ENCODE measurements around the gene AFF4. TPM values are rescaled to one million over a fixed set of nuclear protein-coding genes. Genes with fewer than 3 reads are reported as not detected.
"Not testable (repeated sequence)": the region's sequence is repeated elsewhere in the genome, so short reads cannot be mapped to it uniquely, and the experiment has no call there.

The AFF4 gene
- total RNA-seq, 1 experiment from 2014 or later: 26.7 TPM

DNA sequence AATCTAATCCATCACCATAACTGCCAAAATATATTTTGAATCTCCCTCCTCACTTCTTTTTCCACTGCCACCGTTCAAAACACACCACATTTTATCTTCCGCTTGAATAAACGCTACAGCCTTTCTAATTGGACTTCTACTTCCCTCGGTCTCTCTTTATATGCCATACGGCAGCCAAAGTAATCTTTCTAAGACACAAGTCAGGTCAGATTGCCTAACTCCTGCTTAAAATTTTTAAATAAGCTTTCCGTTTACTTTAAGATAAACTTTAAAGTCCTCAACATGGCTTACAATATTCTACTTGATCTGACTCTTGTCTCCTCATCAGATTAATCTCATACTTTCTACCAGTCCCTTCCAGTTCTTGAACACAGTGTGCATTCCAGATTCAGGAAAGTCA, 9.7 kb downstream of the AFF4 start:
- no peak for DNase-seq (ENCODE audit: low read depth)

DNA sequence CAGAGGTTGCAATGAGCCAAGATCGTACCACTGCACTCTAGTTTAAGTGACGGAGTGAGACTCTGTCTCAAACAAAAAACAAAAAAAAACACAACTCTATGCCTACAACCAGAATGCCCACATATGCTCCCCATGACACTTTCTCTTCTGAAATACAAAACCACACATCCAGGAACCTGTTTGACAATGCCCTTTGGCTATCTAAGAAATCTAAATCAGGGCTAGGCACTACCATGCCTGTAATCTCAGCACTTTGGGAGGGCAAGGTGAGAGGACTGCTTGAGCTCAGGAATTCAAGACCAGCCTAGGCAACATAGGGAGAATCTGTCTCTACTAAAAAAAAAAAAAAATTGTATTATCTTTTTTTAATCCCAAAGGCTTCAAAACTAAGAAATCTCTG, 10.6 kb downstream of the AFF4 start:
- no peak for DNase-seq (ENCODE audit: low read depth)

DNA sequence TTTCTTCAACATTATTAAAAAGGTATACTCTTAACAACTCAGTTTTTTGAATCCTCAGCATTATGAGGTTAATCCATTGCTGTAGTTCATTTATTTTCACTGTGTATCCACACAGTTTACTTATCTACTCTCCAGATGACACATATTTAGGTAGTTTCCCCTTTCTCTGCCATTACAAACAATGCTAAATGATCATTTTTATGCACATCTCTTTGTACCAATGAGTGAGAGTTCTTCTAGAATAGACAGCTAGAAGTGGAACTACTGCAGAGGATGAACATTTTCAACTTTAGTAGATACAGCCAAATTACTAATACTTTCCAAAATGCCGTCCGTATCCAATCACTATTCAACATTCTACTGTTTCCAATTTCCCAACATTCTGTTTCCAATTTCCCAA, 11.5 kb downstream of the AFF4 start:
- DNase-seq (ENCODE audit: low read depth): no peak

DNA sequence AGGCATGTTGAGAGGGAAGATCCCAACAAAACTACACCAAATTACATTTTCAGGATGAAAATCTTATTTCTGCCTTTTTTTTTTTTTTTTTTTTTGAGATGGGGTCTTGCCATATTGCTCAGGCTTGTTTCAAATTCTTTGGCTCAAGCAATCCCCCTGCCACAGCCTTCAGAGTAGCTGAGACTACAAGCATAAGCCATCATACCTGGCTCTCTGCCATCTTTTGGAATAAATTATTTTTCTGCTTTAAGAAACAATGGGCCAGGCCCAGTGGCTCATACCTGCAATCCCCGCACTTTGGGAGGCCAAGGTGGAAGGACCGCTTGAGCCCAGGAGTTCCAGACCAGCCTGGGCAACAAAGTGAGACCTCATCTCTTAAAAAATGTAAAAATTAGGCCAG, 14.3 kb downstream of the AFF4 start:
- DNase-seq (ENCODE audit: low read depth): no peak

DNA sequence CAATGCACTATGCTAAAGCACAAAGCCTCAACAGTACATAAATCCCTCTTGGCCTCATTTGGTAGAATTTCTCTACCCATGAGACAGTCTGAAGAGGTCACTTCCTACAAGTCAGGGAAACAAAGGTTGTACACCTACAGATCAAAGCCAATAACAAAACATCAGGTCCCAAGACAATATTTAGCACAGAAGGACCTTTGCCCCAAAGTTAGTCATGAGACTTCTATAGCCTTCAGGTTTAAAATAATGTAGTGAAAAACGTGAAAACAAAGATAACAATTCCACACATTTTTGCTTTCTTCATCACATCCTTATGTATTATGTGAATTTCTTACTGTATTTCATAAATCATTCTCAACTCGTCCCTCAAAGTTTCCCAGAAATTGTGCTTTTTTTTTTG, 15.8 kb downstream of the AFF4 start:
- DNase-seq (ENCODE audit: low read depth): peak; percentile 15

DNA sequence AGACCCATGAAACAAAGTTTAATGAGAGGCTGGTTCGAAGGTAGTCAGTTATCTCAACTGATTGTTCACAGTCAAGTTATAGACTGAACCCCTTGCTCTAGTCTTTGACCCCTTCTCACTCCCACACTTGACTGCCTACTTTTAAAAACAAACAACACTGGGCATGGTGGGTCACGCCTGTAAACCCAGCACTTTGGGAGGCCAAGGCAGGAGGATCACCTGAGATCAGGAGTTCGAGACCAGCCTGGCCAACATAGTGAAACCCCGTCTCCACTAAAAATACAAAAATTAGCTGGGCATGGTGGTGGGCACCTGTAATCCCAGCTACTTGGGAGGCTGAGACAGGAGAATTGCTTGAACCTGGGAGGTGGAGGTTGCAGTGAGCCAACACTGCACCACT, 18.1 kb downstream of the AFF4 start:
- DNase-seq (ENCODE audit: low read depth): not testable (repeated sequence)

DNA sequence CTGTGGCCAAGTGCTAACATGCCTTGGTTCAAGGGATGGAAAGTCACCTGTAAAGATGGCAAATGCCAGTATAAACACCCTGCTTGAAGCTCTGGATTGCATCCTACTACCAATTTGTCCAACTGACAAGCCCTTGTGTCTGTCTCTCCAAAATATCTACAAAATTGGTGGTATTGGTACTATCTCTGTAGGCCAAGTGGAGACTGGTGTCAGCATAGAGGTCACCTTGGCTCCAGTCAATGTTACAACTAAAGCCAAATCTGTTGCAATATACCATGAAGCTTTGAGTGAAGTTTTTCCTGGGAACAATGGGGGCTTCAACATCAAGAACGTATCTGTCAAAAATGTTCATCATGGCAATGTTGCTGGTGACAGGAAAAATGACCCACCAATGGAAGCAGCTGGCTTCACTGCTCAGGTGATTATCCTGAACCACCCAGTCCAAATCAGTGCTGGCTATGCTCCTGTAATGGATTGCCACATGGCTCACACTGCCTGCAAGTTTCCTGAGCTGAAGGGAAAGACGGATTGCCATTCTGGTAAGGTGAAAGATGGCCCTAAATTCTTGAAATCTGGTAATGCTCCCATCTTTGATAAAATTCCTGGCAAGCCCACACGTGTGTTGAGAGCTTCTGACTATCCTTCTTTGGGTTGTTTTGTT, 19.9 kb downstream of the AFF4 start:
- DNase-seq (ENCODE audit: low read depth): no peak

DNA sequence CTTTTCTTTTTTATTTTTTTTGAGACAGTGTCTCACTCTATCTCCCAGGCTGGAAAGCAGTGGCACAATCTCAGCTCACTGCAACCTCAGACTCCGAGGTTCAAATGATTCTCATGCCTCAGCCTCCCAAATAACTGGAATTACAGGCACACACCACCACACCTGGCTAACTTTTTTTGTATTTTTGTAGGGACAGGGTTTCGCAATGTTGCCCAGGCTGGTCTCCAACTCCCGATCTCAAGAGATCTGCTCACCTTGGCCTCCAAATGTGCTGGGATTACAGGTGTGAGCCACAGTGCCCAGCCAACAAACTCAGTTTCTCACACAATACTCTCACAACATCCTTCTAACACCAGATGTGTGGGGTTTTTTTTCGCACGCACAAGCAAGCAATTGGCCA, 22.1 kb downstream of the AFF4 start:
- no peak for DNase-seq (ENCODE audit: low read depth)

DNA sequence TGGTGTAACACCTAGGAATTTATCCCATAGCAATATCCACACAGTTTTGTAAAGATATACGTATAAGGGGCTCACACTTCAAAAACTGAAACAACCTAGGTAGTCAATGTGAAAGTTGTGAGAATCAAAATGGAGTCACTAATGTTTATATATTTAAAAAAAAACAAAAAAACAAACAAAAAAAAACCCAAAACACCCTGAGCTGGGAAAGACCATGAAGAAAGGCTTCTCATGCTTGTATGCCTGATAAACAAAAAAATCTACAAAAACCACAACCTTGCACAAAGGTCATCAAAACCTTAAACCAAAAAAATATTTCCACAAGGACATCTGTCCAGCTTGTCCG, 35.4 kb downstream of the AFF4 start:
- DNase-seq (ENCODE audit: low read depth): no peak

DNA sequence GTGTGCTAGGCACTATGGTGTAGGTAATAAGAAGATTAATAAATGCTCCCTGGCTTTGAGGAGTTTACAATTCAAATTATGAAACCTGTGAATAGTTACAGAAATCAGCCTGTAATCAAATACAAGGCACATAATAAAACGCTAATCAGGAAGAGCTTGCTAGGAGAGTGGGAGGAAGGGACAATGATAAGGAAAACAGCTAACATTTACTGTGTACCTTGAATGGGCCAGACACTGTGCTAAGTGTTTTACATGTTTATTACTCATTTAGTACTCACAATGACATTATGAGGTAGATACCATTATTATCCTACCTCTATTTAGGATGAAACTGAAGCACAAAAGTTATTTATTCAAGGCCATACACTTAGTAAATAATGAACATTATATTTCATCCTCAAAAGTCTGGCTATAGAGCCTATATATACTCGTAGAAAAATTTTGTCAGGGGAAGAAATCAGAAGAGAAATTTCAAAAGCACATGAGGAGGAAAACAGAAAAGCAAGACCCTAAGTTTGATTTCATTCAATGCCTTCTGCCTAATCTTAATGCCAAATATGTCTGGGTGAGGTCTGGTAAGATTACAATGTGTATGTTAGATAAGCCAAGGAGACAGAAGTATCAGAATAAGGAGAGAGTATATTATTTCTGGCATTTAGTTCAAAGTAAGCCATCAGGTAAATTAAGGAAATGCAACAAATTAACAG, 35.9 kb downstream of the AFF4 start:
- no peak for DNase-seq (ENCODE audit: low read depth)

DNA sequence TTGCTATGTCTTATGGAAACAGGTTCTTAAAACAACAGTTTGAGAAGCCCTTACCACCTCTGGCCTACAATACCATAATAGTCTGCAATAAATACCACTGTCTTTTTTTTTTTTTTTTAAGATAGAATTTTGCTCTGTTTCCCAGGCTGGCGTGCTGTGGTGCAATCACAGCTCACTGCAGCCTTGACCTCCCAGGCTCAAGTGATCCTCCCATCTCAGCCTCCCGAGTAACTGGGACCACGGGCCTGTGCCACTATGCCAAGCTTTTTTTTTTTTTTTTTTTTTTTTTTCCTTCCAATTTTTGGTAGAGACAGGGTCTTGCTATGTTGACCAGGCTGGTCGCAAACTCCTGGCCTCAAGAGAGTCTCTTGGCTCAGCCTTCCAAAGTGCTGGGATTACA, 37.0 kb downstream of the AFF4 start:
- no peak for DNase-seq (ENCODE audit: low read depth)

DNA sequence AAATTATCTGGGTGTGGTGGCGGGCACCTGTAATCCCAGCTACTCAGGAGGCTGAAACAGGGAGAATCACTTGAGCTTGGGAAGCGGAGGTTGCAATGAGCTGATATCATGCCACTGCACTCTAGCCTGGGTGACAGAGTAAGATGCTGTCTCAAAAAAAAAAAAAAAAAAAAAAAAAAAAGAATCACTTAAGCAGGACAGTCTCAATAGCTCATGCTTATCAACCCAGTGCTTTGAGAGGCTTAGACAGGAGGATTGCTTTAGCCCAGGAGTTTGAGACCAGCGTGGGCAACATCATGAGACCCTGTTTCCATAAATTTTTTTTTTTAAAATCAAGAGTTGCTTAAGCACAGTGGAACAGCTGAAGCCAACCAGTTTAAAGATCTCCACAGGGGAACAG, 47.3 kb downstream of the AFF4 start:
- no peak for DNase-seq (ENCODE audit: low read depth)

DNA sequence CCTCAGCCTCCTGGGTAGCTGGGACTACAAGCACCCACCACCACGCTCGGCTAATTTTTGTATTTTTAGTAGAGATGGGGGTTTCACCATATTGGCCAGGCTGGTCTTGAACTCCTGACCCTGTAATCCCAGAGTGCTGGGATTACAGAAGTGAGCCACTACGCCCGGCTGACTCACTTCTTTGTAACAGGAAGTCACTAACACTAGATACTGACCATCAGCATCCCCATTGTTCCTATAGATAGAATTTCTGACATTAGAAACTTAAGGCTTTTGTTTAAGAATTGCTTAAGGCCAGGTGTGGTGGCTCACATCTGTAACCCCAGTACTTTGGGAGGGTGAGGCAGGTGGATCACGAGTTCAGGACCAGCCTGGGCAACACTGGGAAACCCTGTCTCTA, 47.8 kb downstream of the AFF4 start:
- peak; percentile 64 for DNase-seq (ENCODE audit: low read depth)

DNA sequence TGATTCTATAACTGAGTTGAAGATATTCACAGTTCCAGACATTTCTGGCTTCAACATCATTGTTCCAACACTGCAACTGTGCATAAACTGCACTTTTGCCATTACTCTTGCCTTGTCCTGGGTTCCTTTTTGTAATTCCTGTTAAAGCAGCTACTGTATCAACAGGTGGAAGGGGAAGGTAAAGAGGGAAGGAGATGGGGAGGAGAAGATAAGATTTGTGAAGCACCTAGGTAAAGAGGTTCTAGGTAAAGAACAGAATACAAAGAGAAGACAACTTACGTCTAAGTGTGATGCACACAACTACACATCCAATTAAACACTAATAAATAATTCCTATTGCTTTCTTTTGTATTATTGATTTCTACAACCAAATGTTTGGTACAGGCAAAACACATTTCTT, 53.7 kb downstream of the AFF4 start:
- DNase-seq (ENCODE audit: low read depth): no peak

DNA sequence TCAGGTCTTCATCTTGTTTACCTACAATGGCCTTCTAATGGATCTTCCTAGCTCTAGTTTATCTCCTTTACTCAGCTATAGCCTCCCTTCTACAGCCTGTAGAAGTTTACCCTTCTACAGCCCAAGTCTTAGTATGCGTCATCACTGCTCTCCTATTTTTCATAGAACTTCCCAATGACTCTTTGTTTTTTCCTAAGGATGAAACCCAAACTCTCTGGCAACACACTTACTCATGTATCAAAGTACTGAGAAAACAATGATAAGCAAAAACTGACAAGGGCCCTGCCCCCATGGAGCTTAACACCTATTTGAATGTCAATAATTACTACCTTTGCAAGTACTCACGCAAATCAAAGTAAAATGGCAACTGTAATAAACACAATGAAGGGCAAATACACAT, 56.3 kb downstream of the AFF4 start:
- peak; percentile 9 for DNase-seq (ENCODE audit: low read depth)

DNA sequence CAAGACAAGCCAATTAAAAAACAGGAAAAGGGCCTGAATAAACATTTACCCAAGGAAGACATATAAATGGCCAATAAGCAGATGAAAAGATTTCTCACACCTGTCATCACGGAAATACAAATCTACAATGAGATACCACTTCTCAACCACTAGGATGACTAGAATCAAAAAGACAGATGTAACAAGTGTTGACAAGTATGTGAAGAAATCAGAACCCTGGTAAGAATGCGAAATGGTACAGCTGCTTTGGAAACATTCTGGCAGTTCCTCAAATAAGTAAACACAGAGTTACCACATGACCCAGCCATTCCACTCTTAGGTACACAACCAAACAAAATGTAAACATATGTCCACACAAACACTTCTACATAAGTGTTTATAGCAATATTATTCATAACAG, 57.5 kb downstream of the AFF4 start:
- no peak for DNase-seq (ENCODE audit: low read depth)

DNA sequence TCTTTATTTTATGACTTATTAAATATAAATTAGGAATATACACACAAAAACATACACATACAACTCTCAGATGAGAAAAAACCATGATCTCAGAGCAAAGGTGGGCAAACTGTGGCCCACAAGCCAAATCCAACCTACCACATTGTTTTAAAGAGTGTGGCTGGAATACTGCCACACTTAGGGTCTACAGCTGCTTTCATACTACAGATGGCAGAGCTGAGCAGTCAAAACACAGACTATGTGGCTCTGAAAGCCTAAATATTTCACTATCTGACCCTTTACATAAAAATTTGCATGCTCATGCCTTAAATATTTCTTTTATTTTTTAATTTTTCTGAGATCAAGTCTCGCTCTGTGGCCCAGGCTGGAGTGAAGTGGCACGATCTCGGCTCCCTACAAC, 61.7 kb downstream of the AFF4 start:
- DNase-seq (ENCODE audit: low read depth): no peak

DNA sequence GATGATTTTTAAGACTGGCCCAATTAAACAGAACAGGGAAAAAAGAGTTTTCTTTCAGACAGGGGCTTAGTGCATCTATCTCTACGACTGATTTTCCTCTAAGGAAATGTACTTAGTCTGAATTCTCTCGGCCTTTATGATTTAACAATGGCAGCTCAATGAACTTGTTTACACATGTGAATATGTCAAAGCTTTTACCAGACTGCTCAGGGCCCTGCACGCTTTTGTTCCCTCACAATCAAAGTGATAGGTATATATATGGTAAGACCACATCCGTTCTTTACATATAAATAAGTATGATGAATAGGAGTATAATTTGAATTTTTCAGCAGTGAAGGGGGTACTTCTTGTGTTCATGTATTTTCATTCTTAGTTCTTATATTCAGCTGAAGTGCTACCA, 62.4 kb downstream of the AFF4 start:
- no peak for DNase-seq (ENCODE audit: low read depth)

DNA sequence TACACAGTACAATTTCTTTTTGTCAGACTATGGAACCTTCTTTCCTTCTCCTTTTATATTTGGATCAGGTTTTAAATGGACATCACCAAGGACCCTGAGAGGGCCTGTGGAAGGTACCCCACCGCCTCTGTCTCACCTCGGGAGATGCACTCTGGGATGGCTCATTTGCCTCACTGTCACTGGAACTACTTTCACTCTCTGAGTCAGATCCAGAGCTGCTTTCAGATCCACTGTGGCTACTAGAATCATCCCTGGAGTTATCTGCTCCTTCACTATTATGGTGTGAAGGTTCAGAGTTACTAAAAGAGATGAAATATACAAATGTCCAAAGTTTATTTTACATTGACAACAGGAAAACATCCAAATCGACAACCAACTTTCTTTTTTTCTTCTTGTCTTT, 65.3 kb downstream of the AFF4 start:
- no peak for DNase-seq (ENCODE audit: low read depth)

DNA sequence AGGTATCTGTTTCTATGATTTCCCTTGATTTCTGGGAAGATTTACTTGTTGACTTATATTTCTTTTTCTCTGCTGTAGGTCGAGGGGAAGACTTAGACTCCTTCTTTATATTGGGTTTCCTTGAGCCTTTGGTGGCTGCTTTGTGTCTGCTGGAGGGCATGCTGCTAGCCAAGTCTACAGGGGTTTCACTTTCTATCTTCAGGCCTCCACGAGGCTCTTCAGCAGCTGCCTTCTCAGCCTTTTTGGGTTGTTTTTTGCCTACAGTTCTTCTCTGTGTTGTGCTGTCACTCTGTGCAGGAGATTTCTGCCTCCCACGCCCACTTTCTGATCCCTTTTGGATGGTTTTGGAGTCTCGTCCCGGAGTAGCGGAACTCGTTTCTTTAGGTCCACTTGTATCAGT, 66.7 kb downstream of the AFF4 start:
- no peak for DNase-seq (ENCODE audit: low read depth)

DNA sequence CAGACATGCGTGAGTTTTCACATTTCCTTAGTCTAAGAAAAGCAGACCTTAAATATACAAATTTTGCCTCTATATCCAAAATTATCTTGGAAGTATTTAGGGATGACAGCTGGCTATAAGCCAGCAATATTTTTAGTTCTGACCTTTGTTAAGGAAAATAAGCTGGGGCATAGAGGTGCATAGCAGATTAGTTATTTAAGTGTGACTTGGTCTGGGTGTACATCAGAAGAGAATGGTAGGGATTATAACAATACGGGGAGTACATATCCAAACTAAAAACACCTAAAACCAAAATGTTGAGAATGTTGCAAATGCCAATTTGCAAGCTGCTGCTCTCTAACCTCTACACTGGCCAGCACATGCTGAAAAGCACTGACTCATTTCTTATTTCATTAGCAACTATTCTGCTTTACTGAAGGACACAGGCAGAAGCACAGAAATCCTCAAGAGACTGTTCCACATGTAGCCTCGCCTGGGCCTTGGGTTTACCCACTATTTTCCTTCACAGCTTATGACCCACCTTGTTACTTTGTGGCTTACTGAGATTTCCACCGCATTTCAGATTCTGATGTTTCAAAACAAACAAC, 67.6 kb downstream of the AFF4 start:
- DNase-seq (ENCODE audit: low read depth): no peak

DNA sequence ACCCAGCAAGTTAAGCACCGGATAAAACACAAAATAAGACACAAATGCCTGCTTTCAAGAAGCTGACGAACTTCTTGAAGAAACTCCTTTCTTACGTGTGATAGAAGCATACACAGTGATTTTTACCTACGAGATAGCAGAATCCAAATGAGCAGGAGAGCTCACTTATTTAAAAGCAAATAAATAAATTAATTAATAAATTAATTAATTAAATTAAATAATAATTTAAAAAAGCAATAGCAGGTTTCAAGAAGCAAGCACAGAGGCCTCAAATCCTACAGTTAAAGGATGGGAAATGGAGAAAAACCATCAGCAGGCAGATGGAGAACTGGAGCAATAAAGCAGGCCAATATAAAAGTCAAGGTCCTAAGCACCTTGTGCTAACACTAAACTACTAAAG, 72.6 kb downstream of the AFF4 start:
- DNase-seq (ENCODE audit: low read depth): no peak

DNA sequence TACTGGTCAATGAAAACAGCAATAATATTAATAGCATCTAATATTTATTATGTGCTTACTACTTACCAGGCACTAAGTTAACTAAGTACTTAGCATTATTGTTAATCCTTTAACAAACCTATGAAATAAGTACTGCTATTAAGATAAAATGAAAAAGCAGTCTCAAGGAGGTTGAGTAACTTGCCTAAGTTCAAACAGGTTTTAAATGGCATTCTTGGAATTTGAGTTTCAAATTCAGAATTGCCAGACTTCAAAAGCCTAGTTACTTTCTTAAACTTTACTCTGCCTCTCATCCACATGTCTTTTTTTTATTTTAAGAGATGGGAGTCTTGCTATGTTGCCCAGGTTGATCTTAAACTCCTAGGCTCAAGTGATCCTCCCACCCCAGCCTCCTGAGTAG, 73.9 kb downstream of the AFF4 start:
- no peak for DNase-seq (ENCODE audit: low read depth)
